GM11168 (cell line): Measurements from ENCODE around the gene CDK6.

Experiments
- in situ Hi-C: fragments of 300-500 bp; cut with MboI; formaldehyde crosslinking; loops from one replicate; pipeline ENCODE4 v1.12.0; 2022; ENCODE audit warnings: low sequenced_read_pairs; ENCODE audit not compliant: unreplicated experiment

Gene CDK6

DNA sequence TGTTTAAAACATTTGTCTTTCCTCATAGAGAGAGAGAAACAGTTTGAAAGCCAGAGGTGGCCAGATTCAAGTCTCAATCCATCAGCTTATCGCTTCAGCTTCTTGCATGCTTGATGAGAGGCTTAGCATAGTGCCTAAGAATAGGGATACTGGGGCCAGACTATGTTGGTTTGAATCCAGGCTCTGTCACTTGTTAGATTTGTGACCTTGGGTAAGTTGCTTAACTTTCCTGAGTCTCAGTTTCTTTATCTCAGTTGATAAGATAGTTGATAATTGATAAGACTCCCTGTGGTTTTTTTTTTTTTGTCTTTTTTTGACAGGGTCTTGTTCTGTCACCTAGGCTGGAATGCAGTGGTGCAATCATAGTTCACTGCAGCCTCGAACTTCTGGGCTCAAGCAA is 12.1 kb upstream of the CDK6 start:
- in situ Hi-C loops, result no loop called here

DNA sequence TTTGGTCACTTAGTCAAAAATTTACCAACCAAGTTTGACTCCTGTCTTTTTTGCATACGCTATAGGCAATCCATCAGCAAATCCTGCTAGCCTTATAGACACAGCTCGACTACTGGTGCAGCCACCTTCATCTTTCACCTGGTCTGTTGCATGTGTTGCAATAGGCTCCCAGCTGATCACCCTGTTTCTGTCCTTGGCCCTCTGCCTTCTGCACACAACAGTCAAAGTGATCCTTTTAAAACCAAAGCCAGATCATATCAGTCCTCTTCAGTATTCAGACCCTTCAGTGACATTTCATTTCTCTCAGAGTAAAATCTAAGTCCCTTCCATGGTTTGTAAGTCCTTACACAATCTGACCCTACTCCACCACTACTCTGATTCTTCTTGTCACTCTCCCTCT is 10.9 kb upstream of the CDK6 start:
- in situ Hi-C loops, result no loop called here

DNA sequence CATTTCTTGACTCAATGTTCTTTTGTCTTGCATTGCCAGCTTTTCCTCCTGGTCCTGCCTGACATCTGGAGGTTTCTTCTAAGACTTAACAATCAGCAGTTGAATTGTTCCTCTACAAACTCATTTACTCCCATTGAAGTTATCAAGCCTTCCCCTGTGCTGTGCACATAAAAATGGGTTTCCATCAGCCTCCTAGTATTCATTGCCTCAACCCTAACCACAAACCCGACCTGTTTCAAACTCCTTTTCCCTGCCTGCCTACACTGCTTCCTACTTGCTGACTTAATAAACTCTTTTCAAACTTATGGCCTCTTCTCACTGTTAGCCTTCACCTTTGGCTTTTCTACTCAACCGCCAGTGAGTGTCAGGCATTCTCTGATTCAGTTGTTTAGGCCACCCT is 9.4 kb upstream of the CDK6 start:
- in situ Hi-C loops, result no loop called here

DNA sequence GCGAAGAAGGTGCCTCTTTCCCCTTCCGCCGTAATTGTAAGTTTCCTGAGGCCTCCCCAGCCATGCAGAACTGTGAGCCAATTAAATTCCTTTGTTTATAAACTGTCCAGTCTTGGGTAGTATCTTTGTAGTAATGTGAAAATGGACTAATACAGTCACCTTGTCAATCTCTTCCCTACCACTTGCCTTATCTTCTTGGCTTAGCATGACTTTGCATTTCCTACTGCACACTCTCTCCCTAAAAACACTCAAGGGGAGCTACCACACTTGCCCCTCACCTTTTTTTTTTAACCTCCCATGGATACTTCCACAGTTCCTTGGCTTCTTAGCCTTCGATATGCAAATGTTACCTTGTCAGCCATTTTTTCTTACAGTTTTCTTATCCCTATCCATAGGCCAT is 7.4 kb upstream of the CDK6 start:
- in situ Hi-C loops, result no loop called here

DNA sequence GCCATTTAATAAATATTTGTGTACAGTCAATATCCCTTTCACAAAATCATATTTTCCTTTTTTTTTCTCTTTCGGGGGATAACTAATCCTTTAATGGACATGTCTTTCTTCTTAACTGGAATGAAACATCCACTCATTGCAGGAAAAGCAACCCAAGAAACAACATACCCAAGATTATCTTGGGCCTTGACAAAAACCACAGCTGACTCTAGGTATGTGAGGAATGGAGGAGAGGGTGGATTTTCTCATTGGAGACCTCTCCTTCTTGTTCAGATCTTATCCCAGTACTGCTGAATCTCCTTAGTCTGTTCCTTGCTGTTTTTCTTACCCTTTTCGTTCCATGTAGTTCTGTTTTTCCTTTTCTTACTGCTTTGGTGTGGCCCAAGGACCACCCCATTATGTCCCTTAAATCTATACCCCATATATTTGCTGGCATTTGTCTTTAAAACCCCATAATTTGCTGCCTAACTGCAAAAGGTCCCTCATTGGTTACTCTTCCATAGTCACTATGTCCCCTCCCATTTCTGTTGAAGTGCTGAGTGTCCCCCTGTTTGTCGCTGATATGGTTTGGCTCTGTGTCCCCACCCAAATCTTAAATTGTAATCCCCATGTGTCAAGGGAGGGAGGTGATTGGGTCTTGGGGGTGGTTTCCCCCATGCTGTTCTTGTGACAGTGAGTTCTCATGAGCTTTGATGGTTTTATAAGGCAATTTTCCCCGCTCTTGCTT is 6.8 kb upstream of the CDK6 start:
- in situ Hi-C loops, result no loop called here

DNA sequence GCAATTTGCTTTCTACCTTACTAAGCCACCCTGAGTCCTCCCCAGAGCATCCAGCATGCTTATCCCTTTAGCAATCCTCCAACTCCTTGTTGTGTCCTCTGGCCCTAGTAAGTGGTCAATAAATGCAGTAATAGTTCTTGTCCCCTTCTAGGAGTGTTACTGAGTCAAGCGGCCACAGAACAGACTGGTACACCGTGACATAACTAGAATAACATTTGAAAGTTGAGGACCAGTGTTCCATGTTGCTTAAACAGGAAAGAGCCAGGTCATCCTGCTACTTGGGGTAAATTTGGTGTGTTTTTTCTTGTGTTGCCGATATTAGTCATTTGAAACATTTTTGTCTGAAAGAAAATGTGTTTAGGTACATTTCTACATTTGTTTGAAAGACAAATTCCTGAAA is 4.8 kb upstream of the CDK6 start:
- in situ Hi-C loops, result no loop called here

DNA sequence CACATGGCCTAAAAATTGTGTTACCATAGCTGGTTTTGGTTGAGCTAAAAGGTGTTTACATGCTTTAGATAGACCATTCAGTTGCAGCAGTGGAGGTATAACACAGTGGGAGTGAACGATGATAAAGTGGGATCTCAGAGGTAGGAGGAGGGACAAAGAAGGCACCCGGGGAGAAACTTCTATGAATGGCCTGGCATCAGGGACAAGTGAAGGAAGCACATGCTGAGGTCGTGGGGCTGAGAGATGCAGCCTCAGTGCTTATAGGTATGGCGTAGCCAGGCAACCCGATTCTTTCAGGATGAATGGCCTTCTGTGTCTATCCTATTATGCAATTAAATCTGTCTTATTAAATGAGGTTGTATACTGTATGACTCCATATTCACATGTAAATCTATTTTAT is 3.9 kb upstream of the CDK6 start:
- in situ Hi-C loops, result no loop called here

DNA sequence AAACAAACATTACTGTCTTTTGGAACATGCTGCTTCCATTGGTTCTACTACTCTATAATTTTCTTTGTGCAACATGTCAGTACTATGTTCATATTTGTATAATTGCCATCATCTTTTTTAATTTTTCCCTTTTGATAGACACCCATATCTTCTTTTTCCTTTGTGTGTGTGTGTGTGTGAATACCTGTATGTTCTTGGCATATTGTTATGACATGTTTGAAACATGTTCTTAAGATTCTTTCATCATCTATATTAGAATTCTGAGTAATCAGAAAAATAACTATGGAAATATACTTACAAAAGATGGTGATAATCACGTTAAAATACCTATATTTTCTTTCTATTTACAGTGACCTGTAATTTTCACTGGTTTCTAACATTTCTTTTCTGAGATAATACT is 3.5 kb upstream of the CDK6 start:
- in situ Hi-C loops, result loop anchor here (10.0 kb wide), 2 partner anchors 215 kb away; no protein-coding TSS in a partner anchor

DNA sequence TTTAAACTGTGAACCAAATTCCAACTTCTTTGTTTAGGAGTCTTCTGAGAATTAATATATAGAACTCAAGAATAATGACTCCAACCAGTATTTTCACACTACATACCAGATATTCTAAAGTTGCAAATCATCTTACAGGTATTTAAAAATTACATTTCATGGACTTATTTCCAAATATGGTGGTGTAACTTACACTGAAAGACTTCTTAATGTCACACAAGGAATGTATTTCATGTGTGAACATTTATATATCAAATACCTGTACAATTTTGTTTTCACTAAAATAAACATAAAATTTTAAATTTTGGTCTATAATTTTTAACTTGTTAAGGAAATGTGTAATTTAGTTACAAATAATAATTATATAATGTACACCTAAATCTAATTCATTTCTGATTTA is 2.6 kb upstream of the CDK6 start:
- in situ Hi-C loops, result loop anchor here (10.0 kb wide), 2 partner anchors 214 to 216 kb away; no protein-coding TSS in a partner anchor

DNA sequence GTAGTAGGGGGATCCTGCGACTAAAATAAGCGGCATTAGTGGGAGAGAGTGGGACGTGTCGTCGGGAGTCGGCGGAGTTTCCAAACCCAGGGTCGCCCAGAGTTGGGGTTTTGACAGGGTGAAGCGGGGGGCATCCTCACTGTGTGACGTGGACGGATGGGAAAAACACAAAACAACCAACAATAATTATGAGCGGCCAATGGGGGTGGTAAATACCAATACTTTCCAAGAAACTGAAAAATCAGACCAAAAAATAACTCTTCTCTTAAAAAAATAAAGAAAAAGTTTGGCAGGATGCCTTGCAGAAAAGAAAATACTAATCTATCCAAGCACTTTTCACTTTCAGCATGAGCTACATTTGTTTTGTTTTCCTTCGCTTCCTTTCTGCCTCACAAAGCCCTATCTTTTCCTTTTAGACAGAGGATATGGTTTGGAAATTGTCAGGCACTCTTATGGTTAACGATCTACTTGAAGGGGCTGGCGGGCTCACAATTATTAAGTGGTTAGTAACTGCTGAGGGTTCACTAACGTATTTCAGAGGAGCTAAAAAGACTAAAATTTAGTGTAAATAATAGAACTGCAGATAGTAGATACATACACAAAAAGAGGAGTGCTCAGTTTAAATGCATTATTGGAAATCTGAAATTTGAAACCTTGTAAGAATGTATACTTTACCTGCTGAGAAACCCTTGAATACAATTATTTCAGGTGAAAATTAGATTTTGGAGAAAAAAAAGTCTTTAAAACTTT is 802 bp upstream of the CDK6 start:
- in situ Hi-C loops, result loop anchor here (10.0 kb wide), 2 partner anchors 212 to 218 kb away; no protein-coding TSS in a partner anchor

DNA sequence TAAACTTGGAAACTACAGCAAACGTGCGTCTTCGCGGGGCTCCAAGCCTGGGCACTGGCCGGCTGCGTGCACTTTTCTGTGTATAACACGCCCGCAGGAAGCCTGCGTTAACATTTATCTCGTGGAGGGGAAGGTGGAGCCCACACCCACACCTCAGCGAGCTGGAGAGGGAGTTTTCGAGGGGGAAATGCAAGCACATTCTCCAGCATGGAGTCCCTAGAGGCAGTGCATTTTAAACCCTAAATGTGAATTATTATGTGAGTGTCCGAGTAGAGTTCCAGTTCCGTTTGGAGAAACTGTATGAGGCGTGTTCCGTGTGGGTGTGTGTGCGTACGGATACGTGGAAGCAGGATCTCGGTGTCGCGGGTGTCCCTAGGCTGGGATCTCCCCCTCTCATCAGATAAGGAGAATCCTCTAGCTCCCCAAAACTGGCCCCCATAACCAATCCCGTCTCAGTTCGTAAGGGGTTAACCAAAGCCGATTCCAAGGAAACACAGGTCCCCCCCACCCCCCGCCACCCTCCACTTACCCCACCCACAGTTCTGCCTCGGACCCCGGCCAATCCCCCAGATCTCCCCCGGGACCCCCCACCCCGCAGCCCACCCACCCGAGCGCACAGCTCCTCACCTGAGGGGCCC is 403 bp downstream of the CDK6 start:
- in situ Hi-C loops, result loop anchor here (10.0 kb wide), 2 partner anchors 211 to 219 kb away; no protein-coding TSS in a partner anchor

DNA sequence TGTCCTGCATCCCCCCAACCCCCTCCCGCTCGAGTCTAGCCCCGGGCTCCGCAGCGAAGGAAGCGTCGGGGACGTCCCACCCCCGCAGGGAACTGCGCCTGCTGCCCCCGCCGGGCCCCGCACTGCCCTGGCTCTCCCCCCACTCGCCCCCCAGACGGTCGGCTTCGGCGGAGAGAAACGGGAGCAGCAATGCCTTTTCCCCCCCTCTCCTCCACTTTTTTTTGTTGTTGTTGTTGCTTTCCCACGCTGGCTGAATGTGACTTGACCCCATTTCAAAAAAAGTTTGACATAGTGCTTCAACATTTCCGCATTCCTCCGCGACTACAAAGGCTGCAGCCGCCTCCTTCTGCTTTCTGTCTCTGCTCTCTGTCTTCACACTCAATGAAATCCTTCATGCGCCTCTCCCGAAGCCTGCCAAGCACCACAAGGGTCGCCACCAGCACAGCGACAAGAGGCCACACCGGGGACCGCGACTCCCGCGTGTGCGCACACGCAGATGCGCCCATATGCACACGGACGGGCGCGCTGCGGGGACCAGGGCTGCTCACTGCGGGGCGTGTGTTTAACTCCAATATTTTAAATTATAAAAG is 1.0 kb downstream of the CDK6 start:
- in situ Hi-C loops, result loop anchor here (10.0 kb wide), 2 partner anchors 211 to 219 kb away; no protein-coding TSS in a partner anchor

DNA sequence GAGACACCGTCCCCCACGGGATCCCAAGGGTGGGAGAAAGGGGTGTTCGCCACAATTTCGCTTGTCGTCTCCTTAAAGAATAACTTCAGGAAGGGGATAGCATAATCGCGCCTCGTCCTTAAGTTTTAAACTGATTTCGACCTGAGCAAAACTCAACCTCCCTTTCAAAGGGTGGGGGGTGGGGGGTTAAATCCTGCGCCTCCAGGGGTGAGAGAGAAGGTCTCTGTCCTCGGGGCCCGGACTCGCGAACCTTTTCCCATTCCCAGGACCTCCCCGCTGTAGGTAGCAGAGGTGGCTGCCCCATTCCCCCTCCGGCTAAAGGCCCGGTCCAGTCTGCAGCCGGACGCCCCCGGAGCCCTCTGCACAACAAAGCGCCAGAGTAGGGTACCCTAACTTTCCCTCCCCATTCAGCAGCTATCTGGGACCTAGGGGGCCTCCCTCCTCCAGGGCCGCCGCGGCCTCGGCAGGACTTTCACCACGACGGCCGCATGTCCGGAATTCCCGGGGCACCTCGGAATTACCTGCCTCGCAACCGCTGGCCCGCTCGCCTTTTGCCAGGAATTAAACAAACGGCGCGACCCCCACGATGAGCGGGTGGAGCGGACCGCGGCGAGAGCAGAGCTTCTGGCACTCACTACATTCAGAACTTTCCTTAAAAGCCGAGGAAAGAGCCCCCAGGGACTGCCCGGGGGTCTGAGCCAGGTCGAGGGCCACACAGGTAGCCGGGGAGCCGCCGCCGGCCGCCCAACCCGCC is 1.7 kb downstream of the CDK6 start:
- in situ Hi-C loops, result loop anchor here (5.0 to 10.0 kb wide), 3 partner anchors 137 to 220 kb away; no protein-coding TSS in a partner anchor

DNA sequence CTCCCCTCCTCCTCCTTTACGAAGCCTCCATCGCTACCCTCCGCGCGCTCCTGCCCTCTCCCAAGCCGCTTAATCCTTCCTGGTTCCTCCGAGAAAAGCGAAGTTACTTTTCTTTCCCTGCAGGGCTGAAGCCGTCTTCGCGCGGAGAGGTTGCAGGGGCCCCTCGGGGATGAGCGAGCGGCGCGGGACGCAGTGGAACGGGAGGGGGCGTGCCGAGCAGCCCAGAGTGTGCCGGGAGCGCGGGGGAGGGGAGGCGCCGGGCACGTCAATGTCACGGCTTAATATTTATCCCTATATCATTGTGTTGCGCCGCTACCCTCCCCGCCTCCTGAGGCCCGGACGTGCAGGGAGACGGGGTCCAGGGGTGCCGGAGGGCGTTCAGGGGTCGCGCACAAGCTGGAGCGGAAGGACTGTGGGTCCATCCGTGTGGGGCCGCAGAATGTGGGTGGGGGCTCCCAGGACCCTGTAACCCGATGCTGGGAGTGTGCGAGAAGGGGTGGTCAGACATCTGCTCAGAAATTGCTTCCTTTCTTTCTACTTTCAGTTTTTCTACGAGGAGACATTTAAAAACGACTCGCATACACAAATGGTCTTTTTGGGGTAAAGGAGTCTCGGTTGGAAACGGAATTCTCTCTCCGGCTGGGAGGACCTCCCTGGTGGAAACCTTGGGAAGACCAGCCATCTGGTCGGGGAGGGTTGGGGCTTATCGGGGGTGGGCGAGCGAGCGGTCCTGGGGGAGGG is 2.4 kb downstream of the CDK6 start:
- in situ Hi-C loops, result loop anchor here (5.0 to 10.0 kb wide), 3 partner anchors 137 to 221 kb away; no protein-coding TSS in a partner anchor

DNA sequence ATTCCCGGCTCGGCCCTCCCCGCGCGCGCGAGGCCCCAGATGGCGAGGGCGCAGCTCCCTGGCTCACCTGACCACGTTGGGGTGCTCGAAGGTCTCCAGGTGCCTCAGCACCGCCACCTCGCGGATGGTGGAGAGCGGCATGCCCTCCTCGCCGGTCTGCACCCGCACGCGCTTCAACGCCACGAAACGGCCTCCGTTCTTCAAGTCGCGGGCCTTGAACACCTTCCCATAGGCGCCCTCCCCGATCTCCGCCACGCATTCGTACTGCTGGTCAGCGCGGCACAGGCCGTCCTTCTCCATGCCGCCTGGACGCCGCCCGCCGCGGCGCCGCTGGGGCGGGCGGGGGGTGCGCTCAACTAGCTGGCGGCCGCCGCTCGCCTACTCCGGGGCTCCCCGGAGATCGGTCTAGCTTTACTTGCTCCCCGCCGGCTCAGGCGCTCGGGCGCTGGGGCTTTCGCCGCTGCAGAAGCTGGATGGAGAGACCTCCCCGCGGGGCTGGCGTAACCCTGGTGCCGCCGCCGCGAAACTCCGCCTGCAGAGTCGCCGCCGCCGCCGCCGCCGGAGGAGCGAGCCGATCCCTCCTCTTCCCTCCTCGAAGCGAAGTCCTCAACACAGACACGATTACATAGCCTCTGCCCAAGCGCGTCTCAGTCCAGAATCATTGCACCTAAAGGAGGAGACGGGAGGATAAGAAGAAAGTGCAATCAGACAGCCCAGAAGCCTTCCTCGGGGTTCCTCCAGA is 3.2 kb downstream of the CDK6 start:
- in situ Hi-C loops, result loop anchor here (5.0 to 10.0 kb wide), 3 partner anchors 136 to 222 kb away; no protein-coding TSS in a partner anchor

DNA sequence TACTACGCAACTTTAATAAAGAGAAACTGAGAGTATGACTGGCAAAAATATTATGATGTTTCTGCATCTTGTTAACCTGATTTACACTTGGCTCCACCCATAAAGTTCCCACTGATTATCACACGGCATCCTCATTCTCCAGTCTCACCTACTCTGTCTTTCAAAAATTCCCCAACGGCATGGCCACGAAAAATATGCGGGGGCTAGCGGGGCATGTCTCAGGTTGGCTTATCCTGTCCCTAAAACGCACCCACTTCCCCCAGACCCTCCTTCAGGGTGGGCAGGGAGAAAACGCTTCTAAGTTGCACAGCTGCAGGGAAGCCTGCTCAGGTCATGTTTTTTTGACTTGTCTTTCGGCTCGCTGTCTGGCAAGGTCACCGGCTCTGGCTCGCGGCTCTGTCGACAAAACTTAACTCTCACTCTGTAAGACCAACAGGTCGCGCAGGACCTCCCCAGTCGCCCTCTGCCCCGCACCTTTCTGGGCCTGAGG is 3.8 kb downstream of the CDK6 start:
- in situ Hi-C loops, result loop anchor here (5.0 to 10.0 kb wide), 3 partner anchors 135 to 222 kb away; no protein-coding TSS in a partner anchor

DNA sequence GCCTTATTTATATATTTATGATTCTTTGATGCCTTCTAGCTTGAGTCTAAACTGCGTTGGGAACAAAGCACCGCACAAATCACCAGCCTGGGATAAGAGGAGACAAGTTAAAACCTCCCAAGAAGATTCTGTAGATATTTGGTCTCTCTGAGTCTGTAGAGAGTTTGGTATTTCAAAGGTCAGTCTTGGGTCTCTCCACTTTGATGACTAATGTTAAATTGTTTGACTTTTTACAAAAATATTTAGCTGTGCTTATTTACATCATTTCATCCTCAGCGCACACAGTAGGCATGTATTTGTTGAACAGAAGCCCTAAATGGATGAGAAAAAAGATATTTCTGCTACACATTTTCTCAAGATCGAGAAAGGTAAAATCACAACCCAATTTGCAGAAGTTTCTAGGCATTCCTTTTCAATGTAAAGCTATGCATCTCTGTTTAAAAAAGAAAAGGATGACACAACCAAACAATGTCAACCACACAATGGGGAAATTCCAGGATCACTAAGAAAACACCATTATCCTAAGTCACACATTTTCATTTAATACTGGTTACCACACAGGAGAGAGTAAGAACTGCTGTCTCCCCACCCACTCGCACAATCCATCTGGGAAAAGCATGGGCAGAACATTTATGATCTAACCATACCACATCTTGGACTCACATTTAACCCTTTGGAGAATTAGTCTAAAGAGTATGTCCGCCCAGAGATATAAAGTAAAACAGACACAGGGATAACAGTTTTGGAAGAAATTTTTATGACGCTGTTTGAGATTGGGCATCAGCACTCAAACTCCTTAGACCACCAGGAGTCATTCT is 4.4 kb downstream of the CDK6 start:
- in situ Hi-C loops, result loop anchor here (5.0 to 10.0 kb wide), 3 partner anchors 135 to 223 kb away; no protein-coding TSS in a partner anchor
